Upper lobe of right lung (tissue), 1 donor: ENCODE results near the gene KLHL21. TPM values are rescaled to one million over a fixed set of nuclear protein-coding genes. Genes with fewer than 3 reads are reported as not detected.

ENCODE experiments used
- ATAC-seq: fragments of 200-7000 bp; cut with Tn5 transposase; one replicate; pipeline ENCODE4 v1.9.1; 2020; ENCODE audit warnings: mild to moderate bottlenecking, moderate library complexity
- DNase-seq: peaks from one replicate; pipeline ENCODE4 v3.0.0-alpha.2; 2020
- H3K27ac ChIP-seq: fragments of 200-600 bp; one replicate; pipeline ENCODE4 v1.8.0; 2022
- H3K27me3 ChIP-seq: fragments of 200-600 bp; one replicate; pipeline ENCODE4 v1.8.0; 2022; ENCODE audit warnings: mild to moderate bottlenecking
- H3K36me3 ChIP-seq: fragments of 200-600 bp; one replicate; pipeline ENCODE4 v1.8.0; 2022
- H3K4me1 ChIP-seq: fragments of 200-600 bp; one replicate; pipeline ENCODE4 v1.8.0; 2022
- H3K4me3 ChIP-seq: fragments of 200-600 bp; one replicate; pipeline ENCODE4 v1.8.0; 2022; ENCODE audit warnings: mild to moderate bottlenecking
- H3K9me3 ChIP-seq: fragments of 200-600 bp; one replicate; pipeline ENCODE4 v1.8.0; 2022
- CTCF ChIP-seq: fragments of 200-600 bp; IDR thresholded peaks from one replicate; pipeline ENCODE4 v1.8.0; 2022; ENCODE audit warnings: antibody characterized with exemption
- intact Hi-C: fragments of 100-400 bp; cut with DNase I; formaldehyde crosslinking; loops from one replicate; pipeline ENCODE4 v1.11.0; 2022
- total RNA-seq: library from RNA; stranded (reverse); fragmentation: NEBNext Ultra II Directional; extraction: Animal tissue kit (Norgen Biotek cat#: 25700); gene quantifications from one replicate; pipeline ENCODE4 v1.2.1, GENCODE V29; 2021
- donor health status: DM: no; HTN: yes; CAD: no; lungs with severe emphysema.

The KLHL21 gene
- total RNA-seq, 1 donor from 2014 or later: 21.8 TPM

- peak overlapping the region; percentile 99 for H3K27ac ChIP-seq
- intact Hi-C loops: no loop called here
- no peaks in the 10 kb centered on the region for H3K9me3 ChIP-seq
- no peak for ATAC-seq
- no peaks in the 10 kb centered on the region for H3K27me3 ChIP-seq
- no peak for TF ChIP-seq CTCF
- peaks cover 45% of the 10 kb centered on the region for H3K36me3 ChIP-seq
- H3K4me1 ChIP-seq: peaks cover 42% of the 10 kb centered on the region
- H3K4me3 ChIP-seq: peak overlapping the region; percentile 81
- DNase-seq: no peak
Measured at GRCh38 chr1:6599141-6599975, 3.3 kb downstream of the KLHL21 start.

- ATAC-seq: no peak
Measured at GRCh38 chr1:6597777-6598131, 4.9 kb downstream of the KLHL21 start.

GRCh38 chr1:6596886-6597776 is 5.5 kb downstream of the KLHL21 start:
- no peak for TF ChIP-seq CTCF
- intact Hi-C loops: no loop called here
- H3K27ac ChIP-seq: no peak overlapping the region
- peaks cover 68% of the 10 kb centered on the region for H3K36me3 ChIP-seq
- no peaks in the 10 kb centered on the region for H3K9me3 ChIP-seq
- no peak overlapping the region for H3K4me3 ChIP-seq
- ATAC-seq (no peak), DNase-seq (no peak)
- no peaks in the 10 kb centered on the region for H3K27me3 ChIP-seq
- peaks cover 33% of the 10 kb centered on the region for H3K4me1 ChIP-seq

More at GRCh38 chr1:6597777-6598131, 4.9 kb downstream of the KLHL21 start:
- Histone ChIP-seq H3K9me3 (no peaks in the 10 kb centered on the region), H3K27ac (no peak overlapping the region), H3K4me1 (peaks cover 33% of the 10 kb centered on the region), H3K36me3 (peaks cover 61% of the 10 kb centered on the region), H3K27me3 (no peaks in the 10 kb centered on the region), H3K4me3 (no peak overlapping the region)
- TF ChIP-seq CTCF: no peak
- intact Hi-C loops: no loop called here
- no peak for DNase-seq

DNA sequence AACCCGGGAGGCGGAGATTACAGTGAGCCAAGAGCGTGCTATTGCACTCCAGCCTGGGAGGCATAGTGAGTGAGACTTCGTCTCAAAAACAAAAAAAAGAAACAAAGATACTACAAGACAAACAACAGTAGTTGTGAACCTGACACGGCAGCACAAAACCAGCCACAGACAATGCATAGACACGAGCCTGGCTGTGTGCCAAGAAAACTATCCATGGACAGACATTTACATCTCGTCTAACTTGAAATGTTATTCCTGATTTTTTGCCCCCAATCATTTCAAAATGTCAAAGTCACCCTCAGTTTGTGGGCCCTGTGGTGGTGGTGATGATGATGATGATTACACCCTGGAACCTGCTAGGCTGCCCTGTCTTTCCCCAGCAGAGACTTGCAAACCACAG is 6.3 kb downstream of the KLHL21 start:
- DNase-seq (no peak), ATAC-seq (no peak)
- intact Hi-C loops: no loop called here
- Histone ChIP-seq H3K9me3 (no peaks in the 10 kb centered on the region), H3K27ac (no peak overlapping the region), H3K27me3 (no peaks in the 10 kb centered on the region), H3K36me3 (peaks cover 69% of the 10 kb centered on the region), H3K4me3 (no peak overlapping the region), H3K4me1 (peaks cover 33% of the 10 kb centered on the region)
- TF ChIP-seq CTCF: no peak

GRCh38 chr1:6594977-6595740 is 7.5 kb downstream of the KLHL21 start:
- no peak overlapping the region for H3K4me3 ChIP-seq
- no peaks in the 10 kb centered on the region for H3K9me3 ChIP-seq
- intact Hi-C loops: no loop called here
- H3K36me3 ChIP-seq: peaks cover 76% of the 10 kb centered on the region
- TF ChIP-seq CTCF: no peak
- H3K4me1 ChIP-seq: peaks cover 29% of the 10 kb centered on the region
- H3K27me3 ChIP-seq: no peaks in the 10 kb centered on the region
- H3K27ac ChIP-seq: no peak overlapping the region
- DNase-seq: no peak
- no peak for ATAC-seq
